ENCODE measurements around the gene WNT5B.

WNT5B gene

DNA sequence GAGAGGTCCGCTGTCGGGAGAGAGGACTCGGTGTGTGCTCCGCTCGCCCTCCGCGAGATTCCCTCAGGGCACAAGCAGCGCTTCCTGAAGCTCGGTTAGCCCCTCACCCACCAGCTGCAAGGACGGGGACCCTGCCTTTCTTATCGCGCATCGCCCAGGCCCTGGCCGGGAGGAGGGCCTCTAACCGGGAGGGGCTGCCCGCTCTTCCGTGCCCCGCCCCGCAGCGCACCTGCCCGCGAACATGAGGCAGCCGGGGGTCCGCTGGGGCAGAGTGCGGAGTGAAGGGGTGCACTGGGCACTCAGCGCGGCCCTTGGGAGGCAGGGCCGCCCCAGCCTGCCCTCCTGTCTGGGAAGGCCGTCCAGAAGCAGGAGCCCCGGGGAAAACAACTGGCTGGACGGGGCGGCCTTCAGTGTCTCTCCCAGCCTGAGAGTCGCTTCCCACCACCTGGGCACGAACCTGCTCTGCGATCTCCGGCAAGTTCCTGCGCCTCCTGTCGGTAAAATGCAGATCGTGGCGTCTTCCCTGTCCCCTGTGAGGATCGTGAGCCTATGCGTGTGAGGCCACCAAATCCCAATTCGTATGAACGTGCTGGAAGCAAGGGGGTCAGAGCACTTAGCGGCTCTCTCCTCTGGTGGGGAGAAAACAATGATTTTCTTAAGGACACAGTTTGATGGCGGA is 33.9 kb downstream of the WNT5B start:
- H3K36me3 ChIP-seq, result no peaks in the 10 kb centered on the region
- no peaks in the 10 kb centered on the region for H3K27me3 ChIP-seq (ENCODE audit: insufficient read depth, low read depth, severe bottlenecking)
- peak; percentile 83 for DNase-seq
- no peaks in the 10 kb centered on the region for H3K9me3 ChIP-seq (ENCODE audit: severe bottlenecking)
- H3K4me3 ChIP-seq (ENCODE audit: low read depth, low read length), result peak overlapping the region; percentile 58
- peak overlapping the region; percentile 72 for H3K27ac ChIP-seq
- peak; percentile 72 for TF ChIP-seq CTCF (IDR thresholded peaks at IDR 0.05; ENCODE audit: low read depth, low read length)

GRCh38 chr12:1663440-1664132 is 34.6 kb downstream of the WNT5B start:
- no peaks in the 10 kb centered on the region for H3K27me3 ChIP-seq (ENCODE audit: insufficient read depth, low read depth, severe bottlenecking)
- H3K4me3 ChIP-seq (ENCODE audit: low read depth, low read length), result no peak overlapping the region; the same call in 1 of the 2 replicates
- no peaks in the 10 kb centered on the region for H3K9me3 ChIP-seq (ENCODE audit: severe bottlenecking)
- H3K27ac ChIP-seq, result no peak overlapping the region
- no peak for TF ChIP-seq CTCF (IDR thresholded peaks at IDR 0.05; ENCODE audit: low read depth, low read length)
- DNase-seq, result no peak
- no peaks in the 10 kb centered on the region for H3K36me3 ChIP-seq

GRCh38 chr12:1665366-1665765 is 36.3 kb downstream of the WNT5B start:
- Histone ChIP-seq H3K36me3 (no peaks in the 10 kb centered on the region), H3K9me3 (ENCODE audit: severe bottlenecking) (no peaks in the 10 kb centered on the region), H3K27ac (no peak overlapping the region), H3K27me3 (ENCODE audit: insufficient read depth, low read depth, severe bottlenecking) (no peaks in the 10 kb centered on the region), H3K4me3 (ENCODE audit: low read depth, low read length) (no peak overlapping the region)
- TF ChIP-seq CTCF (IDR thresholded peaks at IDR 0.05; ENCODE audit: low read depth, low read length), result no peak
- no peak for DNase-seq

- DNase-seq, result no peak
- Histone ChIP-seq H3K36me3 (no peaks in the 10 kb centered on the region), H3K9me3 (ENCODE audit: severe bottlenecking) (no peaks in the 10 kb centered on the region), H3K27me3 (ENCODE audit: insufficient read depth, low read depth, severe bottlenecking) (no peaks in the 10 kb centered on the region), H3K27ac (no peak overlapping the region), H3K4me3 (ENCODE audit: low read depth, low read length) (no peak overlapping the region)
- TF ChIP-seq CTCF (IDR thresholded peaks at IDR 0.05; ENCODE audit: low read depth, low read length), result no peak
Observed at GRCh38 chr12:1666215-1666614, 37.2 kb downstream of the WNT5B start.

DNA sequence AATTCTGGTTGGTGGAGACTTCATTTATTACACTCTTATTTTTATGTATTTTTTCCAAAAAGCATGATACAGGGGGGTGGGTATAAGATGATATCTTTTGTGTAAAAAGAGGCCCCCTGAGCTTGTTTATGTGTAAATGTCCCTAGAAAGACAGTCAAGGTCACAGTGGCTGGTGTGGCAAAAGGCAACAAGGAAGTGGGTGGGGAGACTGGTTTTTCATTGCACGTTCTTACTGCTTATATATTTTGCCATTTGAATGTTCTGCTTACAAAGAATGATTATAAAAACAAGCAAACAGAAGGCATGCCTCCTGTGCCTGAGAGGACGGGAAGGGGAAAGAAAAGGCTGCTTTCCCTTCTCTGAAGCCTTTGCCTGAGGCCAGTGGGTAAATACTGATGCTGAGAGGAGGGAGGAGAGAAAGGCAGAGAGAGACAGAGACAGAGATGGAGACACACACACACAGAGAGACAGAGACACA is 37.7 kb downstream of the WNT5B start:
- H3K36me3 ChIP-seq, result no peaks in the 10 kb centered on the region
- no peaks in the 10 kb centered on the region for H3K27me3 ChIP-seq (ENCODE audit: insufficient read depth, low read depth, severe bottlenecking)
- DNase-seq, result no peak
- no peak overlapping the region for H3K27ac ChIP-seq
- no peak for TF ChIP-seq CTCF (IDR thresholded peaks at IDR 0.05; ENCODE audit: low read depth, low read length)
- H3K4me3 ChIP-seq (ENCODE audit: low read depth, low read length), result no peak overlapping the region
- no peaks in the 10 kb centered on the region for H3K9me3 ChIP-seq (ENCODE audit: severe bottlenecking)

All from WERI-Rb-1 (cell line).